ENCODE results near the gene SCARB1.
A peak's percentile ranks its signal among the peaks of the same experiment; 100 is the strongest.
"Not testable (repeated sequence)": the region's sequence is repeated elsewhere in the genome, so short reads cannot be mapped to it uniquely, and the experiment has no call there.

SCARB1 gene

DNA sequence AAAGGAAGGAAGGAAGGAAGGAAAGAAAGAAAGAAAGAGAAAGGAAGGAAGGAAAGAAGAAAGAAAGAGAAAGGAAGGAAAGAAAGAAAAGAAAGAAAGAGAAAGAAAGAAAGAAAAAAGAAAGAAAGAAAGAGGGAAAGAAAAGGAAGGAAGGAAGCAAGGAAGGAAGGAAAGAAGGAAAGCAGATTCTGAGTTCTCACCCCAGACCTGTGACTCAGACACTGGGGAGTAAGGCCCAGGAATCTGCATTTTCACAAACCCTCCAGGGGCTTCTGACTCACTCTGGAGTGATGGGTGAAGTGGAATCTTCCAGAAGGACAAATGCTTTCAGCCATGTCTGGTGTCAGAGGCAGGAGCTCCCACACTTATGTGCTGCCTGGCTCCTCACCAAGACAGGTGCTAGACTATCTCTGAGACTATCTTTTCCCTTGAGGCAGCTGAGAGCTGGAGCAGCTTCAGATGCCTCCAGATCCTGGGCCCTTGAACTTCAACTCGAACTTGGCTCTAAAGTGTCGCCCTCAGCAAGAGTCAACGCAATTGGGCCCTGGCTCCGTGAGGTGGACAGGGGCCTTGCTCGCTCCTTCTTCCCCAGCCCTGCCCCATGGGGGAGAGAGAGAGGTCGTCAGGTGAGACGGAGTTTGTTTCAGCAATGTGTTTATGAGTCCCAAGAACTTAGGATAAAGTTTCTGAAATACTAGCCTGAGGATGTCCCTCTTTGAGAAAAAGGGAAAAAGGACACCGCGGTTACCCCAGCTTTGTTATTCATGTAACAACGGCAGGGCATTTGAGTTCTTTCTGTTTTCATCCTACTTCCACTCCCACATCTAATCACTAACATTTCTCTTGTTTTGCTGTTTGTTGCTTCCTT, 19.8 kb upstream of the SCARB1 start:
- DNase-seq (ENCODE audit: low spot score): peak; percentile 68

DNA sequence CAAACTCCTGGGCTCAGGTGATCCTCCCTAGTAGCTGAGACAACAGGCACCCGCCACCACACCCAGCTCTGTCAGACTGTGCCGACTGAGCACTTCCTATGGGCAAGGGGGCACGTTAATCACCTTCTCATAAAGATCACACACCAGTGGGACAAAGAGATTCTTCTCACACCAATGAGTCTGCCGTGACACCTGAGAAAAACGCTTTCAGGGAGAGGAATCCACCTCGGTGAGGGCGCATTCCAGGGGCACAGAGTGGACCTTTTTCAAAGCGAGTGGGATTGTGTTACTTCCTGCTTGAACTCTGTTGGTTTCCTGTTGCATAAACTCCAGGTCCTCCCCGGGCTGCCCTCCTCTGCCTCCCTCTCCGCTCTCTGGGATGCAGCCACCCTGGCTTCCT, 17.5 kb upstream of the SCARB1 start:
- no peak for DNase-seq (ENCODE audit: low spot score)

DNA sequence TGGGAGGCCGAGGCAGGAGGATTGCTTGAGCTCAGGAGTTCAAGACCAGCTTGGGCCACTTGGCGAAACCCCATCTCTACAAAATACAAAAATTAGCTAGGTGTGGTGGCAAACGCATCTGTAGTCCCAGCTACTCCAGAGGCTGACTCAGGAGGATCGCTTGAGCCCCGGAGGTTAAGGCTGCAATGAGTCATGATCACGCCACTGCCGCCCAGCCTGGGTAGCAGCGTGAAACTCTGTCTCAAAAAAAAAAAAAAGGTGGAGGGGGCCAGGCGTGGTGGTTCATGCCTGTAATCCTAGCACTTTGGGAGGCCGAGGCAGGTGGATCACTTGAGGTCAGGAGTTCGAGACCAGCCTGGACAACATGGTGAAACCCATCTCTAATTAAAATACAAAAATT, 16.7 kb upstream of the SCARB1 start:
- not testable (repeated sequence) for DNase-seq (ENCODE audit: low spot score)

DNA sequence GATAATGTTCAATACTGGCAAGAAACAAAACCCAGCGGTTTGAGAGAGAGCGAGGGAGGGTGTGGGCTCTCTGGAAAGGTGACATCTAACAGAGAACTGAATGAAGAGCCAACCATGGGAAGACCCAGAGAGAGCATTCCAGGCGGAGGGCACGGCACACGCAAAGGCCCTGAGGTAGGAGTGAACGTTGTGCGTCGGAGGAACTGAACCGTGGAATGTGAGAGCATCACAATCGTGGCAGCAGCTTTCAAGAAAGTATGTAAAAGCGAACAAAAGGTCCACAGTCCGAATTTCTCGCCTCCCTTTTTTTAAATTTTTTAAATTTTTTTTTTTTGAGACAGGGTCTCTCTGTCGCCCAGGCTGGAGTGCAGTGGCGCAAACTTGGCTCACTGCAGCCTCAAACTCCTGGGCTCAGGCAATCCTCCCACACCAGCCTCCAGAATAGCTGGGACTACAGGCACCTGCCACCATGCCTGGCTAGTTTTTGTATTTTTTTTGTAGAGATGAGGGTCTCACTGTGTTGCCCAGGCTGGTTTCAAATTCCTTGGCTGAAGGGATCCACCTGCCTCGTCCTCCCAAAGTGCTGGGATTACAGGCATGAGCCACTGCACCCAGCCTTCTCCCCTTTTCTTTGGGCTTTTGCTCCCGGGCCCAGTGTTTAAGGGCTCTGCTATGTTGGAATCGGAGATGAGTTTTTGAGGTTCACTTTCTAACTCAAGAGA, 15.3 kb upstream of the SCARB1 start:
- DNase-seq (ENCODE audit: low spot score): no peak

DNA sequence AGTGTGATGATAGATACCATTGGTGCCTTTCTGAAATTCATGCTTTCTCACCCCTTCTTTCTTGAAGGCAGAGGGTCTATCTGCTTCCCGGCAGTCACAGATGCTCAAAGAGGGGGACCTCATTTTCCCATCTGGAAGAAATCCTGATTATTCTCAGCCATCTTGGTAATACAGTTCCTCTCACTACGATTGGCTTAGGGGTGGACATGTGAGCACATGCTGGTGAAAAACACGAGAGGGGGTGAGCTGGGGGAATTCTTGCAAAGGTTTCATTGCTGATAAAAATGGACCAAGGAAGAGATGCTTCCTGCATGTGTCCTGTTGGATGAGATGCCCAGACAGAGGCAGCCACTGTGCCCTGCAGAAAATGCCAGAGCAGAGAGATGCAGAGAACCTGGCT, 13.8 kb upstream of the SCARB1 start:
- DNase-seq (ENCODE audit: low spot score): no peak

DNA sequence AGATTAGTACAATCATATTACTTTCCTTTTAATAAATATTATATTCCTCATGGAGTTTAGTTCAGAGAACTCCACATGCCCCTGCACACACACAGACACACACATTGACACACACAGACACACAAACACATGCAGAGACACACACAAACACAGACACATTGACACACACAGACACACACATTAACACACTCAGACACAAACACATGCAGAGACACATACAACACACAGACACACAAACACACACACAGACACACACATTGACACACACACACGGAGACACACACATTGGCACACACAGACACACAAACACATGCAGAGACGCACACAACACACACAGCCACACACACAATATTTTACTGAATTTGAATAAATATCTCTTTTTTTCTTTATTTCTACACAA, 12.5 kb upstream of the SCARB1 start:
- no peak for DNase-seq (ENCODE audit: low spot score)

DNA sequence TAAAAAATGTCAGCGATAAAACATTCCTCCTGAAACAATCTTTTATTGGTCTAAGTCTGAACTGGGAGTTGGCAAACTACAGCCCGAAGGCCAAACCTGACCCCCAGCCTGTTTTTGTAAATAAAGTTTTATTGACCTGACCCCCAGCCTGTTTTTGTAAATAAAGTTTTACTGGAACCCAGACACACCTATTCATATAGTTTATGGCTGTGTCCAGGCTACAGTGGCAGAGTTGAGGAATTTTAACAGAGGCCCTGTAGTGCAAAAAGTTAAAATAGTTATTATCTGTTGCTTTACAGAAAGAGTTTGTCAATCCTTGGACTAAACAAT, 12.1 kb upstream of the SCARB1 start:
- DNase-seq (ENCODE audit: low spot score): no peak

DNA sequence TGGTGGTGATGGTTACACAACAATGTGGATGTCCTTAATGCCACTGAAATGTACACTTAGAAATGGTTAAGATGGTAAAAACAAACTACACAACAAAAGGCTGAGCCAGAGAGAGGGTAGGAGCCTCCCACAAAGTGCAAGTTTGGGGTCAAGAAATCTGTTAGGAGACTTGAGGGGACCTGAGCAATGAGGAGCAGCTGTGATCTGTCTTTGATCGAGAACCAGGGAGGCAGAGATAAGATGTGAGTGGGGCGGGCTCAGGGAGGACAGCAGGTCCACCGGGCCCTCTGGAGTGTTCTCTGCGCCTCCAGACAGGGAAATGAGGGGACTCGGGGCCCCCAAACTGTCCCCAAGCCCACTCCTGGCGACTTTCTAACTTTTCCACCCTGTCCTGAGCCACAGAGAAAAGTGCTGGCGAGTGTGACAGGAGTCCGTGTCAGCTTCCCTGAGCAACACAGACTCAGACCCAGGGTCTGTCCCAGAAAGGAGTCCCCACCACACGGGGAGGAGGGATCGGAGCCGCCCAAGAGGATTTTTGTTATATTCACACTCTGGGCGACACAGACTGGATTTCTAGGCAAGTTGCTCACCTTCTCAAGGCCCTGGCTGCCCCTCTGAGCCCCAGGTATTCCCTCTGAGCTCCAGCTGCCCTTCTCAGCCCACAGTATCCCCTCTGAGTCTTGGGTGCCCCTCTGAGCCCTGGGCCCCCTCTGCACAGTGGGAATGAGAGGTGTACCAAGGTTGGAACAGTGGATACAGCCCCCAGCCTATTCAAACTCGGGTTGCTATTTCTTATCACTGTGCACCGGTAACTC, 11.5 kb upstream of the SCARB1 start:
- no peak for DNase-seq (ENCODE audit: low spot score)

DNA sequence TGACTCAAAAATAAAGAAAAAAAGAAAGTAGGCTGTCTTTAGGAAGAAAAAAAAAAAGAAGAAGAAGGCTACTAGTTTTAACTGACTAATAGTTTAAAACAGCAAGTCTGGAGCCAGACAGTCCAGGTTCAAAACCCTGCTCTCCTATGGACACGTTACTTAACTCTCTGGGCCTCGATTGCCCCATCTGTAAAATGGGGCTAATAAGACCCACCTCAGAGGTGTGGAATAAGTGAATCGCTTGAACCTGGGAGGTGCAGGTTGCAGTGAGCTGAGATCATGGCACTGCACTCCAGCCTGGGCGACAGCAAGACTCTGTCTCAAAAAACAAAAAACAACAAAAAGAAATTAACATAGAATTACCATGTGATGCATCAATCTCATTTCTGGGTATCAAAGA, 10.5 kb upstream of the SCARB1 start:
- DNase-seq (ENCODE audit: low spot score): no peak

DNA sequence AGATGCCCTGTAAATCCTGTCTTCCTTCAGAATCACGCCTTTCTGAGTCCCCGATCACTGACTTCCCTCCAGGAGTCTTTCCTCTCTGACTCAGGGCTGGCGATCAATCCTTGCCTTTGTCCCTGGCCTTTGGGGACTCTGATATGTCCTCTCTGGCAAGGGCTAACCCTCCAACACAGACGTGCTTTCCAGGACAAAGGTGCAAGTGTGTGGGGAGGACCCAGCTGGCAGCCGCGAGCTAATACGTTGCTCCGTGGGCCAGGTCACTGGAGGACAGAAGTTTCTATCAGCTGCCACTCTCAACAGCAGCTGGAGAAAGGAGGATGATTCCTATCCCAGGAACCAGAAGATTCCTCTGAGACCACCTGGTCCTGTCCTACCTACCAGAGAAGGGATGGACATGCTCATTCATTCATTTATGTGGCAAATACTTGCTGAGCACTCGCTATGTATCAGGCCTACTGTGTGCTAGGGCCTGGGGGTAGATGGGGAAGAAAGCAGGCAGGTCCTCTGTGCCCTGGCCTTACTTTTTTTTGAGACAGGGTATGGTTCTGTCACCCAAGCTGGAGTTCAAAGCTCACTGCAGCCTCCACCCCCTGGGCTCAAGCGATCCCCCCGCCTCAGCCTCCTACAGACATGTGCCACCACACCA, 8.5 kb upstream of the SCARB1 start:
- no peak for DNase-seq (ENCODE audit: low spot score)

DNA sequence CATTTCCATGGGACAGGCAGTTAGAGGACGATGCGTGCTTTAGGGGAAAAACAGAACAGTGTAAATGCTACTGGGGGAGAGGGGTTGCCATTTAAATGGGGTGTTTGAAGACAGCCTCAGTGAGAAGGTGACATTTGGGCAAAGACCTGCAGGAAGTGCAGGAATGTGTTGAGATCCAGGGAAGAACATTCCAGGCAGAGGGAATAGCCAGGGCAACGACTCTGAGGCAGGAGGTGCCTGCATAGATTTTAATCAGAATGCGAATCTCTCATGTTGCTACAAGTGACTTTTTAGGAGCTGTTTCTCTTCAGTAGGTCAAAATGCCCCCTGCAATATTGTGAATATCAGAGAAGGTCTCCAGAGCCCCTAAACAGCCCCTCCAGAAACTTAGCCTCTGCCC, 7.6 kb upstream of the SCARB1 start:
- DNase-seq (ENCODE audit: low spot score): no peak

DNA sequence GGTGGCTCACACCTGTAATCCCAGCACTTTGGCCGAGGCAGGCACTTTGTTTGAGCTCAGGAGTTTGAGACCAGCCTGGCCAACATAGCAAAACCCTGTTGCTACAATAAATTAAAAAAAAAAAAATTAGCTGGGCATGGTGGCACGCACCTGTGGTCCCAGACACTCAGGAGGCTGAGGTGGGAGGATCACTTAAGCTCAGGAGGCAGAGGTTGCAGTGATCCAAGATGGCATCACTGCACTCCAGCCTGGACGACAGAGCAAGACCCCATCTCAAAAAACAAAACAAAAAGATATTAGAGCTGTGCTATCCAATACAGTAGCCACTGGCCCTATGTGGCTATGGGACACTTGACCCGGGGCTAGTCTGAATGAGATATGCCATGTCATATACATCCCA, 6.9 kb upstream of the SCARB1 start:
- no peak for DNase-seq (ENCODE audit: low spot score)

DNA sequence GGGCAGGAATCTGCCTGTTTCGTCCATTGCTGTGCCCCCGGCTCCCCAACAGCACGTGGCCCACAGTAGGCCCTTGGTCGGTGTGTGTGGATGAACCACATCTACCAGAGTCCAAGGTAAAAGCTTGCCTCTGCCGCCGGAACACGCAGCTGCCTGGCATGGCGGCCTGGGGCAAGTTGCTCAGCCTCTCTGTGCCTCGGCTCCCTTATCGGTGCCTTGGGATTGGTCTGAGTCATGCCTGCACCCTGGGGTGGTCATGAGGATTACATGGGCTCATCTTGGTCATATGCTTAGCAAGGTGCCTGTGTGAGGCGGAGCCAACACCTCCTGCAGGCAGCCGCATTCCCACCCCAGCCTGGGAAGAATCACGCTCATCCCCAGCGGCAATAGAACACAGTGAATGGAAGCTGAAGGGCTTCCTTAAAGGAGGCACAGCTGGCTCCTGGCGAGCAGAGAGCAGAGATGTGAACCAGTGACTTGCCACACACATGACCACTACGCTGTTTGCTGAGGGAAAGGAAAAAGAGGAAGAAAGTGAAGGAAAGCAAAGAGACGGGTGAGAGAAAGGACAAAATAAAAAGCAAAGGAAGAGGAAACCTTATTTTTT, 5.5 kb upstream of the SCARB1 start:
- no peak for DNase-seq (ENCODE audit: low spot score)

DNA sequence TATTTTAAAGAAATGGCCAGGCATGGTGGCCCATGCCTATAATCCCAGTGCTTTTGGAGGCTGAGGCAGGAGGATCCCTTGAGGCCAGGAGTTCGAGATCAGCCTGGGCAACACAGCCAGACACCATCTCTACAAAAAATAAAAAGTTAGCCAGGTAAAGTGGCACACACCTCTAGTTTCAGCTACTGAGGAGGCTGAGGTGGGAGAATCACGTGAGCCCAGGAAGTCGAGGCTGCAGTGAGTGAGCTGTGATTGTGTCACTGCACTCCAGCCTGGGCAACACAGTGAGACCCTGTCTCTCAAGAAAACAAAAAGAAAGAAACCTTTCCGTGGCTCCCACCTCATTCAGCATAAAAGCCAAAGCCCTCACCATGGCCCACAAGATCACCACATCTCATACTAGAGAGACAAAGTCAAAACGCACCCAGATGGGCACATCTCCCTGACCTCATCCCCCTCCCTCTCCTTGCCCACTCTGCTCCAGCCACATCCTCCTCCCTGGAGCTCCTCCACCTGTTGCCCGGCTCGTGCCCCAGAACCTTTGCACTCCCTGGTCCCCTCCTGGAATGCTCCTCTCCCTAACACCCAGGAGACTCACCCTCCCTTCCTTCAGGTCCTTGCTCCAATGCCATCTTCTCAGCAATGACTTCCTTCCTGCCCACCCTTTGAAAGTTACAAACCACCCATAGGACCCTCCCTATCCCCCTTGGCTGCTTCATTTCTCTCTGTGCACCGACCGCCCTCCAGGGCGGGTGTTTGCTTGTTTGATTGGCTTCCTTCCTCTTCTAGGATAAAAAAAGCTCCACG, 4.8 kb upstream of the SCARB1 start:
- no peak for DNase-seq (ENCODE audit: low spot score)

DNA sequence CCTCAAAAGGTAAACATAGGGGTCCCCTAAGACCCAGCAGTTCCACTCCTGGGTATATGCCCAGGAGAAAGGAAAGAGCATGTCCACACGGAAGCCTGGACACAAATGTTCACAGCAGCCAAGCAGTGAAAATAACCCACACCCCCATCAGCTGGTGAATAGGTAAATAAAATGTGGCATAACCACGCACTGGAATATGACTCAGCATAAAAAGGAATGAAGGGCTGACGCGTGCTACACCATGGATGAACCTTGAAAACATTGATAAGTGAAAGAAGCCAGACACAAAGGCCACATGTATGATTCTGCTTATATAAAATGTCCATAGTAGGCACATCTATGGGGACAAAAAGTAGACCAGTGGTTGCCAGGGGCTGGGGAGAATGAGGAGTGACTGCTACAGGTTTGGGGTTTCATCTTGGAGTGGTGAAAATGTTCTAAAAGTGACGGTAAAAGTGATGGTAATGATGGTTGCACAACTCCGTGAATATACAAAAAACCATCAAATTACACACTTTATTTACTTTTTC, 3.8 kb upstream of the SCARB1 start:
- DNase-seq (ENCODE audit: low spot score): no peak

DNA sequence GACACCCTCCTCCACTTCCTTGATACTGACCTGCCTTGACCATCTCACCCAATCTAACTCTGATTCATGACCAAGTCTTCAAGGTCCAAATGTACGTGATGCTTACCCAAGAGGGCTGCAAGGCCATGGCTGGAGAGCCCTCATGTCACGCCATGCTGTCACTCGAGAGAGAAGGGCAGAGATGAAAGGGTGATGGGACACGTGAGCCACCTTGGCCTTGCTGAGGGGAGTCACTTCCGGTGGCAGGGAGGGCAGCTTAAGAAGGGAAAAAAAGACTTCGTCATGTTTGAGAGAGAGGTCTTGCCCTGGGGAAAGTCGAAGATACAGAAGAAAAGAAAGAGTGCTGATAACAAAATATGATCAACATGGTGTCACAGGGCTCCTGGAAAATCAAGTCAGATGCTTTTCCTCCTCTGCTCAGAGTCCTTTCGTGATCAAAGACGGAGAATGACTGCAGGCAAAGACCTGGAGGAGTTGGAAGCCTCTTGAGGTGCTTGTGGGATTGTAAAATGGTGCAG, 3.3 kb upstream of the SCARB1 start:
- no peak for DNase-seq (ENCODE audit: low spot score)

DNA sequence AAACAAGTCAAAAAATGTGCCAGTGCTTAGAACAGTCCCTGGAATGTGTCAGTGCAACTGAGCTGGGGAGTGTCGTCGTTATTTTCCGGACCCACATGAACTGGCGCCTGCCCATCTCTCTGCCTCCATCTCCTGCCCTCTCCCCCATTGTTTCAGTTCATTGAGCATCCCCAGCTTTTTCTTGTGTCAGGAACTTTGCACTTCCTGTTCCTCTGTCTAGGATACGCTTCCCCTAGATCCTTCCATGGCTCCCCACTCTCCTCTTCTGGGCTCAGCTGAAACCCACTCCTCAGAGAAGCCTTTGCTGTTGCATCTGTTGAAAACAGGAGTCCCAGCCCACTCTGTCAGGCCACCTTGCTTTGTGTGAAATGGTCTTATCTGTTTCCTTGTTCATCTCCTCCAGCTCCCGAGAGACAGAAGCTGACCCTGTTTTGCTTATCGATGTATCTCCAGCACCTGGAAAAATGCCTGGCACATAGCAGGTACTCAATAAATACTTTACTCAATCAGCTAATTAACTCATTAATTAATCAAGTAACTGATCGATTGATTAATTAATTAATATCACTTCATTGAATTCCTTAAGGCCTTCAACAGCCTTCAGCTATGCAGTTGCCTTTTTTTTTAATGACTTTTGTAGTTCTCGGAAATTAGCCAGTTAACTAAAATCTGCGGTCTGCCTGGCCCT, 2.7 kb upstream of the SCARB1 start:
- peak; percentile 58 for DNase-seq (ENCODE audit: low spot score)

DNA sequence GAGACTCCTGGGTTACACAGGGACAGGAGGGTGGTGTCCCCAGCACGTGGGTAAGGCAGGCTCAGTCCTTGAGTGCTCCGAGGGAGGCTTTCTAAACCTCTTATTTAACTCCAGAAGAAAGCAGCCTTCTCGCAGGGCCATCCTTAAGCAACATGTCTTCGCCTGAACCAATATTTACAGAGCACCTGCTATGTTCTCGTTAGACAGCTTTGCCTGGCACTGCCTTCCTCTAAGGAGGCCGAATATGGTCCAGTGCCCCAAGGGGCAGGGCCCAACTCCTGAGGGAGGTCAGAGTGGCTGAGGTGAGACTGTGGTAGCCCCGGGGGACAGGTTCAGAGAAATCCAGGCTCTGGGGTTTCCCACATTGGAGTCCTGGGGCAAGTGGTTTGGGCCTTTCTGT, 2.1 kb upstream of the SCARB1 start:
- no peak for DNase-seq (ENCODE audit: low spot score)

DNA sequence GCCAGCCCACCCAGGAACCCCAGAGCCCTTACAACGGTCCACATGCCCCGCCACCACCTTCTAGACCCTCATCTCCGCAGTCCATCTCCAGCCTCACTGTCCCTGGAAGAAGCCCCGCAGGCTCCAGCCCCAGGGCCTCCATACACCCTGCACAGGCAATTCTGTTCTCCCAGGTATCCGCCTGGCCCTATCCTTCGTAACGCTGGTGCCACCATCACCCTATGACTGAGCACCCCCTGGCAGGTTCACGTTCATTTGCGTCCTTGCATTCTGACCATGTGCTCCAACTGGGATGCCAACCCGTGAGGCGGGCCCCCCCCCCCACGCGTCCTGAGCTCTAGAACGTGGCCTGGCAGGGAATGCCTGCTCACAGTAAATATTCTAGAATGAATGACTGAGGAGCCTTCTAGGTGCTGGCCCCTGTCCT, 675 bp upstream of the SCARB1 start:
- no peak for DNase-seq (ENCODE audit: low spot score)

All from SK-N-DZ (cell line).